ENCODE data around the gene GALNT16.

GALNT16 gene

DNA sequence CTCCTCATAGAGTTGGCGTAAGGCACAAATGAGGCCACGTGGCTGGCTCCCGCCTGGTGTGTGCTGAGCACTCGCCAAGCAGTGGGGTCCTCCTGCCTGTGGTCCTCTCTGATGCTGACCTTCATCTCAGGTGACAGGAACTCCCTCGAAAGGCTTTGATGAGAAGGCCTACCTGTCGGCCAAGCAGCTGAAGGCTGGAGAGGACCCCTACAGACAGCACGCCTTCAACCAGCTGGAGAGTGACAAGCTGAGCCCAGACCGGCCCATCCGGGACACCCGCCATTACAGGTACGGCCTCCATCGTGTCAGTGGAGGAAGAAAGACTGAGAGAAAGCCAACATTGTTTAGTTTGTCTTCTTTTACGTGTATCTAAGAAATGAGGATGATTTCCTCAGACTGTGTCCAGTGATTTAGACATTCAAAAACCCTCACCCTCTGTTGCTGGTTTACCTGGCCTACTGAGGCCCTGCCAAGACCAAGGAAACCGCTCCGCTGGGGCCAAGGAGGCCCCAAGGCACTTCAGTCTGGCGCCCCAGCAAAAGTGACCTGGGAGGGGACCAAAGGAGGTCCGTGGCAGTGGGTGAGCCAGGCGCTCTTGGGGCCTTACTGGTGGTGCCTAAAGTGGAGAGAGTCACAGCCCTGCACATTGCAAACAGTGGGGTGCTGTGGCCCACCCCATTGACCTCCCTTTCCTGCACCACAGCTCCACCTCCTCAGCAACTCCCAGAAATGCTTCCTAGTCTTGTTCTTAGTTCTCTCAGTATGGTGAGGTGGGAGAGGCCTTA lies 60.8 kb downstream of the GALNT16 start:
- ATAC-seq, result no peak
- TF ChIP-seq BACH2 (CRISPR knock-in tag; IDR thresholded peaks at IDR 0.05; ENCODE audit: borderline replicate concordance), result no peak
- no peak for TF ChIP-seq ZNF565 (CRISPR knock-in tag; conservative IDR thresholded peaks at IDR 0.05; ENCODE audit: low read depth)
- TF ChIP-seq GLIS3 (CRISPR knock-in tag; IDR thresholded peaks at IDR 0.05), result no peak
- TF ChIP-seq ARNTL (CRISPR knock-in tag; IDR thresholded peaks at IDR 0.05; ENCODE audit: borderline replicate concordance, low read depth), result no peak
- TF ChIP-seq, protein P1, sequence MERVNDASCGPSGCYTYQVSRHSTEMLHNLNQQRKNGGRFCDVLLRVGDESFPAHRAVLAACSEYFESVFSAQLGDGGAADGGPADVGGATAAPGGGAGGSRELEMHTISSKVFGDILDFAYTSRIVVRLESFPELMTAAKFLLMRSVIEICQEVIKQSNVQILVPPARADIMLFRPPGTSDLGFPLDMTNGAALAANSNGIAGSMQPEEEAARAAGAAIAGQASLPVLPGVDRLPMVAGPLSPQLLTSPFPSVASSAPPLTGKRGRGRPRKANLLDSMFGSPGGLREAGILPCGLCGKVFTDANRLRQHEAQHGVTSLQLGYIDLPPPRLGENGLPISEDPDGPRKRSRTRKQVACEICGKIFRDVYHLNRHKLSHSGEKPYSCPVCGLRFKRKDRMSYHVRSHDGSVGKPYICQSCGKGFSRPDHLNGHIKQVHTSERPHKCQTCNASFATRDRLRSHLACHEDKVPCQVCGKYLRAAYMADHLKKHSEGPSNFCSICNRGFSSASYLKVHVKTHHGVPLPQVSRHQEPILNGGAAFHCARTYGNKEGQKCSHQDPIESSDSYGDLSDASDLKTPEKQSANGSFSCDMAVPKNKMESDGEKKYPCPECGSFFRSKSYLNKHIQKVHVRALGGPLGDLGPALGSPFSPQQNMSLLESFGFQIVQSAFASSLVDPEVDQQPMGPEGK (CRISPR knock-in tag; IDR thresholded peaks at IDR 0.05; ENCODE audit: borderline replicate concordance), result no peak
- TF ChIP-seq ESRRG (CRISPR knock-in tag; IDR thresholded peaks at IDR 0.05), result no peak
- TF ChIP-seq OSR1 (CRISPR knock-in tag; IDR thresholded peaks at IDR 0.05), result no peak
- TF ChIP-seq TOX (CRISPR knock-in tag; IDR thresholded peaks at IDR 0.05; ENCODE audit: borderline replicate concordance), result no peak
- no peak for TF ChIP-seq CSDC2 (CRISPR knock-in tag; IDR thresholded peaks at IDR 0.05)
- no peak for TF ChIP-seq ZNF8 (CRISPR knock-in tag; IDR thresholded peaks at IDR 0.05)
- no peak for TF ChIP-seq RARB (CRISPR knock-in tag; IDR thresholded peaks at IDR 0.05)
- TF ChIP-seq, protein P2, sequence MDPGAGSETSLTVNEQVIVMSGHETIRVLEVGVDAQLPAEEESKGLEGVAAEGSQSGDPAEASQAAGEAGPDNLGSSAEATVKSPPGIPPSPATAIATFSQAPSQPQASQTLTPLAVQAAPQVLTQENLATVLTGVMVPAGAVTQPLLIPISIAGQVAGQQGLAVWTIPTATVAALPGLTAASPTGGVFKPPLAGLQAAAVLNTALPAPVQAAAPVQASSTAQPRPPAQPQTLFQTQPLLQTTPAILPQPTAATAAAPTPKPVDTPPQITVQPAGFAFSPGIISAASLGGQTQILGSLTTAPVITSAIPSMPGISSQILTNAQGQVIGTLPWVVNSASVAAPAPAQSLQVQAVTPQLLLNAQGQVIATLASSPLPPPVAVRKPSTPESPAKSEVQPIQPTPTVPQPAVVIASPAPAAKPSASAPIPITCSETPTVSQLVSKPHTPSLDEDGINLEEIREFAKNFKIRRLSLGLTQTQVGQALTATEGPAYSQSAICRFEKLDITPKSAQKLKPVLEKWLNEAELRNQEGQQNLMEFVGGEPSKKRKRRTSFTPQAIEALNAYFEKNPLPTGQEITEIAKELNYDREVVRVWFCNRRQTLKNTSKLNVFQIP (CRISPR knock-in tag; IDR thresholded peaks at IDR 0.05; ENCODE audit: borderline replicate concordance, low read depth), result no peak
- TF ChIP-seq PPARA (CRISPR knock-in tag; IDR thresholded peaks at IDR 0.05; ENCODE audit: borderline replicate concordance), result no peak
- TF ChIP-seq ZFP3 (CRISPR knock-in tag; IDR thresholded peaks at IDR 0.05), result no peak
- no peak for TF ChIP-seq ISL1 (CRISPR knock-in tag; IDR thresholded peaks at IDR 0.05)
- no peak for TF ChIP-seq ZC3H10 (CRISPR knock-in tag; IDR thresholded peaks at IDR 0.05)
- TF ChIP-seq, protein P3, sequence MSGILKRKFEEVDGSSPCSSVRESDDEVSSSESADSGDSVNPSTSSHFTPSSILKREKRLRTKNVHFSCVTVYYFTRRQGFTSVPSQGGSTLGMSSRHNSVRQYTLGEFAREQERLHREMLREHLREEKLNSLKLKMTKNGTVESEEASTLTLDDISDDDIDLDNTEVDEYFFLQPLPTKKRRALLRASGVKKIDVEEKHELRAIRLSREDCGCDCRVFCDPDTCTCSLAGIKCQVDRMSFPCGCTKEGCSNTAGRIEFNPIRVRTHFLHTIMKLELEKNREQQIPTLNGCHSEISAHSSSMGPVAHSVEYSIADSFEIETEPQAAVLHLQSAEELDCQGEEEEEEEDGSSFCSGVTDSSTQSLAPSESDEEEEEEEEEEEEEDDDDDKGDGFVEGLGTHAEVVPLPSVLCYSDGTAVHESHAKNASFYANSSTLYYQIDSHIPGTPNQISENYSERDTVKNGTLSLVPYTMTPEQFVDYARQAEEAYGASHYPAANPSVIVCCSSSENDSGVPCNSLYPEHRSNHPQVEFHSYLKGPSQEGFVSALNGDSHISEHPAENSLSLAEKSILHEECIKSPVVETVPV (CRISPR knock-in tag; IDR thresholded peaks at IDR 0.05), result no peak
- TF ChIP-seq, protein P4, sequence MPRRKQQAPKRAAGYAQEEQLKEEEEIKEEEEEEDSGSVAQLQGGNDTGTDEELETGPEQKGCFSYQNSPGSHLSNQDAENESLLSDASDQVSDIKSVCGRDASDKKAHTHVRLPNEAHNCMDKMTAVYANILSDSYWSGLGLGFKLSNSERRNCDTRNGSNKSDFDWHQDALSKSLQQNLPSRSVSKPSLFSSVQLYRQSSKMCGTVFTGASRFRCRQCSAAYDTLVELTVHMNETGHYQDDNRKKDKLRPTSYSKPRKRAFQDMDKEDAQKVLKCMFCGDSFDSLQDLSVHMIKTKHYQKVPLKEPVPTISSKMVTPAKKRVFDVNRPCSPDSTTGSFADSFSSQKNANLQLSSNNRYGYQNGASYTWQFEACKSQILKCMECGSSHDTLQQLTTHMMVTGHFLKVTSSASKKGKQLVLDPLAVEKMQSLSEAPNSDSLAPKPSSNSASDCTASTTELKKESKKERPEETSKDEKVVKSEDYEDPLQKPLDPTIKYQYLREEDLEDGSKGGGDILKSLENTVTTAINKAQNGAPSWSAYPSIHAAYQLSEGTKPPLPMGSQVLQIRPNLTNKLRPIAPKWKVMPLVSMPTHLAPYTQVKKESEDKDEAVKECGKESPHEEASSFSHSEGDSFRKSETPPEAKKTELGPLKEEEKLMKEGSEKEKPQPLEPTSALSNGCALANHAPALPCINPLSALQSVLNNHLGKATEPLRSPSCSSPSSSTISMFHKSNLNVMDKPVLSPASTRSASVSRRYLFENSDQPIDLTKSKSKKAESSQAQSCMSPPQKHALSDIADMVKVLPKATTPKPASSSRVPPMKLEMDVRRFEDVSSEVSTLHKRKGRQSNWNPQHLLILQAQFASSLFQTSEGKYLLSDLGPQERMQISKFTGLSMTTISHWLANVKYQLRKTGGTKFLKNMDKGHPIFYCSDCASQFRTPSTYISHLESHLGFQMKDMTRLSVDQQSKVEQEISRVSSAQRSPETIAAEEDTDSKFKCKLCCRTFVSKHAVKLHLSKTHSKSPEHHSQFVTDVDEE (CRISPR knock-in tag; IDR thresholded peaks at IDR 0.05), result no peak

DNA sequence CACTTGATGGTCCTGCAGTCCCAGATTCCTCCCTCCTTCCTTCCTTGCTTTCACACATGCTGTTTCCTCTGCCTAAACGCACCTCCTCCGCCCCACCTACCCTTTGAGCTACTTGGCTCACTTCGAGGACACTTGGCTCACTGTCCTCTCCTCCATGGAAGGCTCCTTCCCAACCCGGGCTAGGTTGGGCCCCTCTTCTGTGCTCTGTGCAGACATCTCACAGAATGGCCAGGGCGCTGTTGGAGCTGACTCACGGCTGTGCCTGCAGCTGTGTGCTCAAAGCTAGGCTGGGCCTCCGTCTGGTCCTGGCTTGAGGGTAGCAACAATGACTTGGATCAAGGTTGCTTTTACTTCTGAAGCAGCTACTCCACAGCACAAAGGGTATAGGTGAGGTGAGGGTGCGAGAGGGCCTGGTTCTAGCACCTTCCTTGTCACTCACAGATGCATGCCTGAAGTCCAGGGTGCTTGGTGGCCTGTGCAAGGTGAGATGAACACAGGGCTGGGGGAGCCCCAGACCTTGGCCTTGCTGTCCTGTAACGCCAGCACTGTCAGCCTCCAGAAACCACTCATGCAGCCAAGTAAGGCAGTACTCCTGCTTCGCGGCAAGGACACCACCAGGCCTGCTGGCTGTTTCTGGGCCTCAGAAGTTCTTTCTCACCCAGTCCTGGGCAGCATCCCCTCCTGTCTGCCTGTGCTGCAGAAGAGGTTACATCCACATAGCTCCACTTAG lies 61.8 kb downstream of the GALNT16 start:
- ATAC-seq, result no peak
- TF ChIP-seq ARNTL (CRISPR knock-in tag; IDR thresholded peaks at IDR 0.05; ENCODE audit: borderline replicate concordance, low read depth) (no peak), ZNF70 (CRISPR knock-in tag; IDR thresholded peaks at IDR 0.05) (no peak)

DNA sequence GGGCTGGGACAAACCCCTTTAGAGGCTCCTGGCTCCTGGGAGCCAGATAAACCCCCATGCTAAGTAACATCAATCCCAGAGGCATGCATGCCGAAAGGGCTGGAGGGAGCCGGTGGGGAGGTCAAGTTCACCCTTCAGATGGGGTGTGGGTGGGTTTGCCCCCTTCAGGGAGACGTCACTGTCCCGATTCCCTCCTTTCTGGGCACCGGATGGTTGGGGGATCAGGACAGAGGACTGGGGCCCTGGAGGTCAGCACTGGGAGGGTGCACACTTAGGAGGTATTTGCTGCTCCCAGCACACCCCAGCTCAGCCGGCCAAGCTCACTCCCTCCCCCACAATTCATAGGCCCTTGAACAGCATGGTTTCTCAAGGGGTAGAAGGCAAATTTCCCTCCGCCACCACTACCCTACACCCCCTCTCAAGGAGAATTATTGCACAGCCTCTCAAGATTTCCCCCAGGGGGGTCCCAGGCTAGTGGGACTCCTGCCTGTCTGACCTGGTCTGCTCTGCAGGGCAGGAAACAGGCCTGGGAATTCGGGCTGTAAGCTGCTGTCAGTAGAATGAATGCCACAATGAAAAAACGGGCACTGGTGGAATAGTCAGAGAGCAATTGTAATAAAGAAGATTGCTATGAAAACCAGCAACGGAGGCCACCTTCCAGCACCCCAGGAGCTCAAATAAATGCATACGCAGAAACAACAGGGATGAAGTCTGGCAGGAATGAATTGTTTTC lies 63.5 kb downstream of the GALNT16 start:
- ATAC-seq, result no peak
- TF ChIP-seq PPARA (CRISPR knock-in tag; IDR thresholded peaks at IDR 0.05; ENCODE audit: borderline replicate concordance) (no peak), ARNTL (CRISPR knock-in tag; IDR thresholded peaks at IDR 0.05; ENCODE audit: borderline replicate concordance, low read depth) (no peak)
- TF ChIP-seq, protein P1 (CRISPR knock-in tag; IDR thresholded peaks at IDR 0.05; ENCODE audit: borderline replicate concordance), result no peak

Data from SK-N-SH treated with all-trans-retinoic acid at 6 μM for 48 hours (cell line).